GM18507 (cell line): ENCODE data around the gene SENP7.
"Not testable (repeated sequence)": the region's sequence is repeated elsewhere in the genome, so short reads cannot be mapped to it uniquely, and the experiment has no call there.

Source experiments
- DNase-seq: peaks from one replicate; pipeline ENCODE4 v3.0.0; 2011; ENCODE audit warnings: low read depth; ENCODE audit not compliant: insufficient read length; ENCODE audit errors: extremely low spot score
- FAIRE-seq: peaks from 2 replicates; lab custom pipeline; 2011; peaks lifted over from hg19 to GRCh38; lab: Jason Lieb, UNC

SENP7 gene

DNA sequence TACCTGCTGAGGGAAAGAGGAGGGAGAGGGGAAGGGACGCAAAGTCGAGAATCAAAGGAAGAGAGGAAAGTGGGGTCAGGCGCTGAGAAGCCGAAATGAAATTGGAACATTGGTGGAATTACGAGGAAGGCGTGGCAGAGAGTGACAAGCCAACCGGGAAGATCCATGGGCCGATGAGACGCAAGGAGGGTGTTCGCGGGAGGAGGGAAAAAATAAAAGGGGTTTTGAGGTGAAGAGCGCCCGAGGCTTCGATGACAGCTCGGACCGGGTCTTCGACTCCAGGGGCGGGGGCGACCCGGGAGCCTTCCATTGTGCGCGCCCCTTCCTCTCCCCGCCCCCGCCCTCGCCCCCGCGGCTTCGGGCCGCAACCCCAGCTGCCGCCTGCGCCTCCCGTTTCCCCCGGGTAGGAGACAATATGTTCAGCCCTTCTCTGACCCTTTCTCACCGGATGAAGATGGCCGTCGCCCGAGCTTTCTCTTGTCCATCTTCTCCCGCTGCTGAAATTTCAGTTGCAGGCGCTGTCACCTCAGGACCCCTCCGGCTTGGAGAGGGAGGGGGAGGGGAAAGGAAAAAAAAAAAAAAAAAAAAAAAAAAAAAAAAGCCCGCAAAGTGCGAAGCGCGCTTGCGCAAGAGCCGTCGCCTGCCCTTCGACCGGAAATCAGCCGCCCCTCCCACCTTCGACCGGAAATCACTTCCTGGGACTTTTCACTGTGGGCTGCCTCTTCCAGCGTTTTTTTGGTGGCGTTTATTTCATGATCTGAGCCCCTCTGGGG lies at the start of gene SENP7:
Gene SENP7, minus strand, starts transcription at position 567 of the 773 bp plus-strand sequence. Its CDS starts 82 bp downstream, at position 485.
- FAIRE-seq (peak; percentile 91), DNase-seq (peak; percentile 77)

DNA sequence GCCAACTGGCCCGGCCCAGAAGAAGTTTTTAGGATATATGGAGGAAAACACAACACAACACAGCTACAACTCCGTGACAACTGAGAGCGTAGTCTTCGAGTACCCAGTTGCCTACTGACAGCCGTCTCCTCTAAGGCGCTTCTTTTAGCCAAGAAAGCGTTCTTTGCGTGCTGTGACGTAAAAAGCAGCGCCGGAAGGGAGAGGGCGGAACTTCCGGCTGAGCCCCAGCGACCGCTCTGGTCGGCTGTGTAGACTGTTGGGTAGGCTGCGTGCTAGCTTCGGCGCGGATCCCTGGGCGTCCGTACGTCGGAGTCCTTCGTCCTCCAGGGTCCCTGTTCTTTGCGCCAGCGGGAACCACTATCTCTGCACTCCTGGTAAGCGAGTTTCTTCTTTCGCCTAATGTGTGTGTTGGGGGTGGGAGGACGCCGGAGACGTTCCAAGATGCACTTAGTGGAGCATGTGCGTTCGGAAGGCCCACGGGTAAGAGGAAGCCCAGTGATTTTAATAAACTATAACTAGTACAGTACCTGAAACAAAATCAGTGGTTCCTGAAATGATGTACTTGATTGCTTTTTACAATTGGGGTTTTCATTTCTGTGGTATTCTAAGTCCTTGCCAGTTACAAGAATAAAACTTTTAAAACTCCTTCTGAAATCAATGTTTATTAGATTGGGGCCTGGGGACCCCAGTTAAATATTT lies 48.8 kb upstream of the SENP7 start, which contains the start of gene TRMT10C:
Gene TRMT10C, plus strand, starts transcription at position 239 of the 699 bp plus-strand sequence. CDS start 2,914 bp downstream, outside the sequence.
- FAIRE-seq (peak; percentile 96), DNase-seq (peak; percentile 88)

GRCh38 chr3:101556064-101556463 lies 43.1 kb upstream of the SENP7 start:
- DNase-seq: no peak
- no peak for FAIRE-seq

- not testable (repeated sequence) for DNase-seq, FAIRE-seq
These were observed 40.4 kb upstream of the SENP7 start for GRCh38 chr3:101553381-101553780.

DNA sequence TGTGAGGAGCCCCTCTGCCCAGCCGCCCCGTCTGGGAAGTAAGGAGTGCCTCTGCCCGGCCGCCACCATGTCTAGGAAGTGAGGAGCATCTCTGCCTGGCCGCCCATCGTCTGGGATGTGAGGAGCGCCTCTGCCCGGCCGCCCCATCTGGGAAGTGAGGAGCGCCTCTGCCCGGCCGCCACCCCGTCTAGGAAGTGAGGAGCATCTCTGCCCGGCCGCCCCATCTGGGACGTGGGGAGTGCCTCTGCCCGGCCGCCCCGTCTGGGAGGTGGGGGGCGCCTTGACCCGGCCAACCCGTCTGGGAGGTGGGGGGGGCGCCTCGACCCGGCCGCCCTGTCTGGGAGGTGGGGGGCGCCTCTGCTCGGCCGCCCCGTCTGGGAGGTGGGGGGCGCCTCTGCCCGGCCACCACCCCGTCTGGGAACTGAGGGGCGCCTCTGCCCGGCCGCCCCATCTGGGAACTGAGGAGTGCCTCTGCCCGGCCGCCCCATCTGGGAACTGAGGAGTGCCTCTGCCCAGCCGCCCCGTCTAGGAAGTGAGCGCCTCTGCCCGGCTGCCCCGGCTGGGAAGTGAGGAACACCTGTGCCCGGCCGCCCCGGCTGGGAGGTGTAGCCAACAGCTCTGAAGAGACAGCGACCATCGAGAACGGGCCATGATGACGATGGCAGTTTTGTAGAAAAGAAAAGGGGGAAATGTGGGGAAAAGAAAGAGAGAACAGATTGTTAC lies 38.5 kb upstream of the SENP7 start:
- not testable (repeated sequence) for DNase-seq, FAIRE-seq

GRCh38 chr3:101549473-101549872 lies 36.5 kb upstream of the SENP7 start:
- no peak for DNase-seq
- no peak for FAIRE-seq

- no peak for FAIRE-seq
- no peak for DNase-seq
These were observed 35.6 kb upstream of the SENP7 start for GRCh38 chr3:101548527-101549105.

DNA sequence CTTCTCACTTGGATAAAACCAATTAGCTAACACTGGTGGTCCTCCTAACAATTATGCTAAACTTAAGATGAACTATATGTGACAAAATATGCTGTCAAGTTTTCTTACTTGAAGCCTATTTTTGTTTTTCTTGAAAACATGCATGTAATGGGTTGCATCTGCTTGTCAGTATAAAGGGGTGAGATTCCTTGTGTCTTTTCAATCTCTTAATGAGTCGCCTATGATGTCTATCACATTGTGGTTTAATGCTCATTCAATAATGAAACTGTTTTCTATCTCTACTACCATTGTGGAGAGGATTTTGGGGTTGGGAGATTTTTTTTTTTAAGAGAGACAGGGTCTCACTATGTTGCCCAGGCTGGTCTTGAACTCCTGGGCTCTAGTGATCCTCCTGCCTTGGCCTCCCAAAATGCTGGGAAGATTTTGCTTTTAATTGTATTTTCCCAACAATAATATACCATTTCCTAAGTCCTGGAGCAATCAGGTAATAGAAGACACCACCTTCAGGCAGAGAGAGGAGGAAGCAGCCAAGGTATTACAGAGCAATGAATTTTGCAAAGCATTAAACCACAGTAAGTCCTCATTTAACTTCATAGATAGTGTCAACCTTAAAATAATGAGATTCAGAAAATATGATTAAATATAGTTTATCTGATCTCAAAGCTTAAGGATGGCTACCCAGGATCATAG lies 31.3 kb upstream of the SENP7 start:
- no peak for DNase-seq
- FAIRE-seq: no peak

DNA sequence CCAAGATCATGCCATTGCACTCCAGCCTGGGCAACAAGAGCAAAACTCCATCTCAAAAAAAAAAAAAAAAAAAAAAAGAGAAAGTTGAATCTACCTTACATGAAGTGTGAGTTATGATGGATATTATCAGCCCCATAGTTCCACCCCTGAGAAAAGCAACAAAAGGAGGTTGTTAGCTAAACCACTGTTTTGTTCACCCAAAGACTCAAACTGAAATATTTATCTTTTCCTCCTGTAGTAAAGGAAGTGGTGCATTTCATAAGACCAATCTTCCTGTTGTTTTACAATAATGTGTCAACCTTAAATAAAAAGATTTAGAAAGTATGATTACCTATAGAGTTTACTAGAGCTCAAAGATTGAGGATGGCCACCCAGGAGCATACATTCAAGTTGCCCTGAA lies 29.9 kb upstream of the SENP7 start:
- FAIRE-seq (no peak), DNase-seq (no peak)

- not testable (repeated sequence) for DNase-seq, FAIRE-seq
These were observed 23.9 kb upstream of the SENP7 start for GRCh38 chr3:101536955-101537354.

DNA sequence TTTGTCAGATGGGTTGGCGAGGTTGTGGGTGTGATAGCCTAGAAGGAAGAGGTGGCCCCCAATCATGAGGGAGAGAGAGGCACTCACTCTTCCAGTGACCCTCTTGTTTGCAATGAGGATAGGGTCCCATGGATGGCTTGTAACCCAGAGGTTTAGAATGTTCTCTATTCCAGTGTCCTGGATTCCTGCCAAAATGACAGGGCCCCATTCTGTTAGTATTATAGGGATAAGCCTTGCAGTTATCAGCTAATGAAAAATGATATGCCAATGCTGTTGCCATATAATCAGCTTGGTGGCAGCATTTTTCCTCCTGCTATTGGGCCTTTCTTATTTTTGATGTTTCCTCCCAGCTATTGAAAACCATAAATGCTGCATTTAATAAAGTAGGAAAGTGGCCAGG lies 23.3 kb upstream of the SENP7 start:
- FAIRE-seq: no peak

GRCh38 chr3:101535221-101535620 lies 22.2 kb upstream of the SENP7 start:
- FAIRE-seq (no peak), DNase-seq (no peak)

More for the DNA sequence above, 23.3 kb upstream of the SENP7 start:
- no peak for DNase-seq

DNA sequence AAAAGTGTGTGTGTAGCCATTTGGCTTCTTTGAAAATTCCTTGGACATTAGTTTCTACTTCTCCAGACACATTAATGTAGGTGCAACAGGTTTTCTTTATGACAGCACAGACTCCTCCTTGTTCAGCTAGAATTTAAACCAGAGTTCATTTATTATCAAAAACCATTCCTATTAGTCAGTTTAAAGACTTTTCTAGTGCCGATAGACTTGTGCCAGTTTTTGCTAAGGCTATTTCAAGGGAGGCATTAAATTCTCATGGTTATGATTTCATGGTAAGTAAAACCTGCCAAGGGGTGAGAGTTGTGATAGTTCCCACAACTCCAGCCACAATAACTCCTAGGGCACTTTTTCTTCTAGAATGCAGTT lies 20.6 kb upstream of the SENP7 start:
- DNase-seq (no peak), FAIRE-seq (no peak)

GRCh38 chr3:101532783-101533602 lies 20.0 kb upstream of the SENP7 start:
- FAIRE-seq (no peak), DNase-seq (no peak)

DNA sequence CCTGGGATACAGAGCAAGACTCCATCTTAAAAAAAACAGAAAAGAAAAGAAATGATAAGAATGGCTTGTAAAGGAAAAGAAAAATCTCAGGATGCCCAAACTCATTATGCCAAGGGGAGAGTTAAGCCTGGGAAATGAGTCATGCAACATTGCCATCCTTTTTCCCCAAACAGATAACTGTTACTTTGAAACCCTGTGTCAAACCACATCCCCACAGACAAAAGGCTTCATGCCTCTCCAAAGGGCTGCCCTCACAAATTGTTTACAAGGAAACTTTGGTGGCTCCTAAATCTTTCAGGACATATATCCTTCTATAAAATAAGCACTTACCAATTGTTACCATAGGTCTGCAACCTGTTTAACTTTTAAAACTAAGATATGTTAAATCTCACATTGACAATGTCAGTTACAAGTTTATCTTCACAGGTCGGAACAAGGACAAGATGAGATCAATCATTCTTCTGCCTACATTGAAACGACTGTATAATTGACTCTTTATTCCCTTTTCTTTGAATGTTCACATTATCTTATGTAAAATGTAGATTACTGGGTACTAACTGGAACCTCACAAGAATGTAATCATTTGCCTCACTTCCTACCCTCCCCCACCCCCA lies 18.6 kb upstream of the SENP7 start:
- no peak for DNase-seq
- no peak for FAIRE-seq

DNA sequence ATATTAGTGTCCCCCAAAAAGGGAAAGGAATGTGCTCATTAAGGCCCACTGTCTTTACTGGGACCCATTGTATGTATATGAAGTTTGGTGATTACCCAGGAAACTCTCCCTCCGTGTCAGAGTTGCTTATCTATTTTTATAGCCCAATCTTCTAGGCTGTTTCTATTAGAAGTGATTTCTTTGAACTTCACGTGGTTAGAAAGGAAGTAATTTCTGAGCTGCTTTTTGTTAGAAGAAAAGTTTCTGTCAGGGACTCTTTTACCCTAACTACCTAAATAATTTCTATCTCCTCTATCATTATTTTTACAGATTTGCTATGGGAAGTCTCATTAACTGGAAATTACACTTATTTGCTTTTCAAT lies 17.7 kb upstream of the SENP7 start:
- DNase-seq (no peak), FAIRE-seq (no peak)

- DNase-seq (no peak), FAIRE-seq (no peak)
These were observed 17.0 kb upstream of the SENP7 start for GRCh38 chr3:101529816-101530685.
